ENCODE measurements around the gene TGFBI.

- TF ChIP-seq EP300 (IDR thresholded peaks at IDR 0.05) (no peak), CTCF (IDR thresholded peaks at IDR 0.05) (peak; percentile 29 to 79 (median 74))
Measured at GRCh38 chr5:136082390-136083193, 53.8 kb downstream of the TGFBI start.

Data from upper lobe of left lung (tissue), 4 donors.